Measurements from ENCODE around the gene PROSER3. TPM values are rescaled to one million over a fixed set of nuclear protein-coding genes. Genes with fewer than 3 reads are reported as not detected.

The PROSER3 gene
- total and polyA plus RNA-seq, 9 of the 15 experiments (the other 6 are each of a cell fraction or from before 2014, with no cell fraction given): 1.0 to 39.5 (median 5.1) TPM

GRCh38 chr19:35754370-35755130 lies 3.4 kb upstream of the PROSER3 start (continued):
- TF ChIP-seq, protein P1, sequence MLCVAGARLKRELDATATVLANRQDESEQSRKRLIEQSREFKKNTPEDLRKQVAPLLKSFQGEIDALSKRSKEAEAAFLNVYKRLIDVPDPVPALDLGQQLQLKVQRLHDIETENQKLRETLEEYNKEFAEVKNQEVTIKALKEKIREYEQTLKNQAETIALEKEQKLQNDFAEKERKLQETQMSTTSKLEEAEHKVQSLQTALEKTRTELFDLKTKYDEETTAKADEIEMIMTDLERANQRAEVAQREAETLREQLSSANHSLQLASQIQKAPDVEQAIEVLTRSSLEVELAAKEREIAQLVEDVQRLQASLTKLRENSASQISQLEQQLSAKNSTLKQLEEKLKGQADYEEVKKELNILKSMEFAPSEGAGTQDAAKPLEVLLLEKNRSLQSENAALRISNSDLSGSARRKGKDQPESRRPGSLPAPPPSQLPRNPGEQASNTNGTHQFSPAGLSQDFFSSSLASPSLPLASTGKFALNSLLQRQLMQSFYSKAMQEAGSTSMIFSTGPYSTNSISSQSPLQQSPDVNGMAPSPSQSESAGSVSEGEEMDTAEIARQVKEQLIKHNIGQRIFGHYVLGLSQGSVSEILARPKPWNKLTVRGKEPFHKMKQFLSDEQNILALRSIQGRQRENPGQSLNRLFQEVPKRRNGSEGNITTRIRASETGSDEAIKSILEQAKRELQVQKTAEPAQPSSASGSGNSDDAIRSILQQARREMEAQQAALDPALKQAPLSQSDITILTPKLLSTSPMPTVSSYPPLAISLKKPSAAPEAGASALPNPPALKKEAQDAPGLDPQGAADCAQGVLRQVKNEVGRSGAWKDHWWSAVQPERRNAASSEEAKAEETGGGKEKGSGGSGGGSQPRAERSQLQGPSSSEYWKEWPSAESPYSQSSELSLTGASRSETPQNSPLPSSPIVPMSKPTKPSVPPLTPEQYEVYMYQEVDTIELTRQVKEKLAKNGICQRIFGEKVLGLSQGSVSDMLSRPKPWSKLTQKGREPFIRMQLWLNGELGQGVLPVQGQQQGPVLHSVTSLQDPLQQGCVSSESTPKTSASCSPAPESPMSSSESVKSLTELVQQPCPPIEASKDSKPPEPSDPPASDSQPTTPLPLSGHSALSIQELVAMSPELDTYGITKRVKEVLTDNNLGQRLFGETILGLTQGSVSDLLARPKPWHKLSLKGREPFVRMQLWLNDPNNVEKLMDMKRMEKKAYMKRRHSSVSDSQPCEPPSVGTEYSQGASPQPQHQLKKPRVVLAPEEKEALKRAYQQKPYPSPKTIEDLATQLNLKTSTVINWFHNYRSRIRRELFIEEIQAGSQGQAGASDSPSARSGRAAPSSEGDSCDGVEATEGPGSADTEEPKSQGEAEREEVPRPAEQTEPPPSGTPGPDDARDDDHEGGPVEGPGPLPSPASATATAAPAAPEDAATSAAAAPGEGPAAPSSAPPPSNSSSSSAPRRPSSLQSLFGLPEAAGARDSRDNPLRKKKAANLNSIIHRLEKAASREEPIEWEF (CRISPR knock-in tag; IDR thresholded peaks at IDR 0.05): no peak
- TF ChIP-seq ZNF830 (CRISPR knock-in tag; IDR thresholded peaks at IDR 0.05) (no peak), FOXK2 (conservative IDR thresholded peaks at IDR 0.05 in 1 of 2, IDR thresholded peaks at IDR 0.05 in 1 of 2; ENCODE audit: low read depth in 2 of 2) (no peak), HNRNPLL (IDR thresholded peaks at IDR 0.05; ENCODE audit: low read depth, low read length, poor library complexity, severe bottlenecking) (no peak), RBM22 (IDR thresholded peaks at IDR 0.05; ENCODE audit: low read depth, low read length, poor library complexity, severe bottlenecking) (no peak), MEIS2 (IDR thresholded peaks at IDR 0.05; ENCODE audit: partially characterized antibody) (no peak)
- TF ChIP-seq, protein P2, sequence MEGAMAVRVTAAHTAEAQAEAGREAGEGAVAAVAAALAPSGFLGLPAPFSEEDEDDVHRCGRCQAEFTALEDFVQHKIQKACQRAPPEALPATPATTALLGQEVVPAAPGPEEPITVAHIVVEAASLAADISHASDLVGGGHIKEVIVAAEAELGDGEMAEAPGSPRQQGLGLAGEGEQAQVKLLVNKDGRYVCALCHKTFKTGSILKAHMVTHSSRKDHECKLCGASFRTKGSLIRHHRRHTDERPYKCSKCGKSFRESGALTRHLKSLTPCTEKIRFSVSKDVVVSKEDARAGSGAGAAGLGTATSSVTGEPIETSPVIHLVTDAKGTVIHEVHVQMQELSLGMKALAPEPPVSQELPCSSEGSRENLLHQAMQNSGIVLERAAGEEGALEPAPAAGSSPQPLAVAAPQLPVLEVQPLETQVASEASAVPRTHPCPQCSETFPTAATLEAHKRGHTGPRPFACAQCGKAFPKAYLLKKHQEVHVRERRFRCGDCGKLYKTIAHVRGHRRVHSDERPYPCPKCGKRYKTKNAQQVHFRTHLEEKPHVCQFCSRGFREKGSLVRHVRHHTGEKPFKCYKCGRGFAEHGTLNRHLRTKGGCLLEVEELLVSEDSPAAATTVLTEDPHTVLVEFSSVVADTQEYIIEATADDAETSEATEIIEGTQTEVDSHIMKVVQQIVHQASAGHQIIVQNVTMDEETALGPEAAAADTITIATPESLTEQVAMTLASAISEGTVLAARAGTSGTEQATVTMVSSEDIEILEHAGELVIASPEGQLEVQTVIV (CRISPR knock-in tag; IDR thresholded peaks at IDR 0.05; ENCODE audit: borderline replicate concordance): no peak

Data from K562 (cell line).